Muscle layer of colon (tissue), 2 donors: ENCODE results near the gene CBLB.

Experiments
- H3K27ac ChIP-seq: one replicate; pipeline ENCODE4 v1.7.0; 2013; ENCODE audit warnings: low read depth, mild to moderate bottlenecking, low read length, moderate library complexity
- H3K27me3 ChIP-seq, 2 donors: one replicate each; pipeline ENCODE4 v1.7.0; 2013; ENCODE audit warnings: low read length in 2 of 2, mild to moderate bottlenecking in 2 of 2; ENCODE audit not compliant: insufficient read depth in 2 of 2, control insufficient read depth in 1 of 2
- H3K36me3 ChIP-seq: one replicate; pipeline ENCODE4 v1.7.0; 2013; ENCODE audit warnings: mild to moderate bottlenecking, low read length; ENCODE audit not compliant: insufficient read depth
- H3K4me1 ChIP-seq: one replicate; pipeline ENCODE4 v1.7.0; 2013; ENCODE audit warnings: mild to moderate bottlenecking, low read length; ENCODE audit not compliant: insufficient read depth
- H3K4me3 ChIP-seq, 2 donors: one replicate each; pipeline ENCODE4 v1.7.0; 2013; ENCODE audit warnings: low read length in 2 of 2, low read depth in 1 of 2, mild to moderate bottlenecking in 1 of 2, moderate library complexity in 1 of 2
- H3K9ac ChIP-seq: one replicate; pipeline ENCODE4 v1.7.0; 2013; ENCODE audit warnings: low read length
- H3K9me3 ChIP-seq: one replicate; pipeline ENCODE4 v1.7.0; 2013; ENCODE audit warnings: mild to moderate bottlenecking, low read length
- donor health status: abdominal sarcoma.
- donor health status: Adenocarcinoma of cecum.

The CBLB gene

DNA sequence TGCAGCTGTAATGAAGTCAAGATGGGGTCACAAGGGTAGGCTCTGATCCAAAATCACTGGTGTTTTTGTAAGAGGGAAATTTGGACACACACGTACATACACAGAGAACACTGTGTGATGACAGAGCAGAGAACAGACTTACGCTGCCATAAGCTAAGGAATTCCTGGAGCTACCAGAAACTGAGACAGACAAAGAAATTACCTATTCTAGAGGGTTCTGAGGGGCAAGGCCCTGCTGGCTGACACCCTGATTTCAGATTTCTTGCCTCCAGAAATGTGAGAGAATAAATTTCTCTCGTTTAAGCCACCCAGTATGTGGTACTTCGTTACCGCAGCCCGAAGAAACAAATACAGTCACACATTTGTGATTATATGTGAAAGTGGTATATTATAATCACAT lies 24.8 kb downstream of the CBLB start:
- Histone ChIP-seq H3K4me3 (no peak overlapping the region), H3K9ac (no peak overlapping the region), H3K36me3 (no peaks in the 10 kb centered on the region), H3K9me3 (no peaks in the 10 kb centered on the region), H3K27me3 (no peaks in the 10 kb centered on the region), H3K27ac (no peak overlapping the region), H3K4me1 (peaks cover 24% of the 10 kb centered on the region)

- Histone ChIP-seq H3K27ac (no peak overlapping the region), H3K4me3 (no peak overlapping the region), H3K27me3 (no peaks in the 10 kb centered on the region), H3K4me1 (peaks cover 23% of the 10 kb centered on the region), H3K9me3 (no peaks in the 10 kb centered on the region), H3K36me3 (no peaks in the 10 kb centered on the region), H3K9ac (no peak overlapping the region)
These were observed 25.9 kb downstream of the CBLB start for GRCh38 chr3:105842943-105843342.

GRCh38 chr3:105842449-105842848 lies 26.4 kb downstream of the CBLB start:
- Histone ChIP-seq H3K27me3 (no peaks in the 10 kb centered on the region), H3K4me1 (peaks cover 19% of the 10 kb centered on the region), H3K9ac (no peak overlapping the region), H3K27ac (no peak overlapping the region), H3K36me3 (no peaks in the 10 kb centered on the region), H3K9me3 (no peaks in the 10 kb centered on the region), H3K4me3 (no peak overlapping the region)

GRCh38 chr3:105837947-105838346 lies 30.9 kb downstream of the CBLB start:
- no peak overlapping the region for H3K9ac ChIP-seq
- H3K9me3 ChIP-seq: no peaks in the 10 kb centered on the region
- peaks cover 4% of the 10 kb centered on the region for H3K4me1 ChIP-seq
- no peaks in the 10 kb centered on the region for H3K36me3 ChIP-seq
- H3K27me3 ChIP-seq: no peaks in the 10 kb centered on the region
- H3K27ac ChIP-seq: no peak overlapping the region
- H3K4me3 ChIP-seq: no peak overlapping the region

- Histone ChIP-seq H3K27ac (no peak overlapping the region), H3K9me3 (no peaks in the 10 kb centered on the region), H3K27me3 (no peaks in the 10 kb centered on the region), H3K9ac (no peak overlapping the region), H3K4me3 (no peak overlapping the region), H3K4me1 (peaks cover 4% of the 10 kb centered on the region), H3K36me3 (no peaks in the 10 kb centered on the region)
These were observed 31.6 kb downstream of the CBLB start for GRCh38 chr3:105837143-105837740.

GRCh38 chr3:105836533-105836932 lies 32.3 kb downstream of the CBLB start:
- Histone ChIP-seq H3K9ac (no peak overlapping the region), H3K27ac (no peak overlapping the region), H3K4me3 (no peak overlapping the region)

DNA sequence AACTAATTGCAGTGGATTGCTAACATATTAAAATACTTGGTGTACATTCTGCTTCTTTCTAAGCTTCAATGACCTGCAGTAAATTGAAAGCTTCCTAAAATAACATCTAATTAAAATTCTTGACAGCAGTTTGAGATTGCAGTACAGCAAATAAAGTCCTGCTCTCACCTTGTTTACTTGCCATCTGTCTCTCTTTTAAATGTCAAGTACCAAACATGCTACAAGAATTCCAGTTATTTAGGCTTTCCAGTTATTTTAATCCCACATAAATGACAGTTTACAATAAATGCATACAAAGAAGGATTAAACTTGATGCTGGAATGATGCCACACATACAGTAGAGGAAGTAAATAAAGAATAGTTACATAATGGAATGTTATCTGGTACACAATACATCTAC lies 33.2 kb downstream of the CBLB start:
- Histone ChIP-seq H3K4me3 (no peak overlapping the region), H3K27me3 (no peaks in the 10 kb centered on the region), H3K4me1 (peaks cover 4% of the 10 kb centered on the region), H3K9ac (no peak overlapping the region), H3K27ac (no peak overlapping the region), H3K9me3 (no peaks in the 10 kb centered on the region), H3K36me3 (no peaks in the 10 kb centered on the region)

More at GRCh38 chr3:105836533-105836932, 32.3 kb downstream of the CBLB start:
- peaks cover 4% of the 10 kb centered on the region for H3K4me1 ChIP-seq
- H3K9me3 ChIP-seq: no peaks in the 10 kb centered on the region
- H3K36me3 ChIP-seq: no peaks in the 10 kb centered on the region
- no peaks in the 10 kb centered on the region for H3K27me3 ChIP-seq

GRCh38 chr3:105834768-105835167 lies 34.0 kb downstream of the CBLB start:
- H3K4me1 ChIP-seq: peaks cover 8% of the 10 kb centered on the region
- no peak overlapping the region for H3K27ac ChIP-seq

DNA sequence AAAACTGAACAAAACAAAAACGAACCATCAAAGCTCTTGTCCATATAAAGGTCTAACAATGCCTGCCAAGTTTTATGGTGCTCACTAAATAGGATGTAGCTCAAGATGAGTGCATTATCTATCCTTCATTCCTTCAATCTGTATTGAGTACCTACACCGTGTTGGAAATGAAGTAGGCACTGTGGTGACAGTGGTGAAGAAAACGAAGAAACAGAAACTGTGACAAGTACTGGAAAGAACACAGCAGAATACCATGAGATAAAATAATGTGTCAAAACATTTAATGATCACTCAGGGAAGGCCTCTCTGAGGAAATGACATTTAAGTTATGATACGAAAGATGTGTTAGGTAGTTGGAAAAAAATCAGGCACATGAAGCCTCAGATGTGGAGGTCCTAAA lies 36.2 kb downstream of the CBLB start:
- Histone ChIP-seq H3K4me3 (no peak overlapping the region), H3K9me3 (no peaks in the 10 kb centered on the region), H3K9ac (no peak overlapping the region), H3K4me1 (peaks cover 8% of the 10 kb centered on the region), H3K27me3 (no peaks in the 10 kb centered on the region), H3K27ac (no peak overlapping the region), H3K36me3 (no peaks in the 10 kb centered on the region)

More at GRCh38 chr3:105834768-105835167, 34.0 kb downstream of the CBLB start:
- H3K36me3 ChIP-seq: no peaks in the 10 kb centered on the region
- H3K9ac ChIP-seq: no peak overlapping the region
- no peaks in the 10 kb centered on the region for H3K27me3 ChIP-seq
- H3K4me3 ChIP-seq: no peak overlapping the region
- no peaks in the 10 kb centered on the region for H3K9me3 ChIP-seq

- Histone ChIP-seq H3K4me1 (peaks cover 20% of the 10 kb centered on the region), H3K27me3 (no peaks in the 10 kb centered on the region), H3K36me3 (no peaks in the 10 kb centered on the region), H3K9ac (no peak overlapping the region), H3K27ac (no peak overlapping the region), H3K4me3 (no peak overlapping the region), H3K9me3 (no peaks in the 10 kb centered on the region)
These were observed 38.0 kb downstream of the CBLB start for GRCh38 chr3:105830836-105831235.

GRCh38 chr3:105829871-105830622 lies 38.8 kb downstream of the CBLB start:
- Histone ChIP-seq H3K9me3 (no peaks in the 10 kb centered on the region), H3K36me3 (no peaks in the 10 kb centered on the region), H3K4me3 (no peak overlapping the region), H3K27me3 (no peaks in the 10 kb centered on the region), H3K4me1 (peaks cover 17% of the 10 kb centered on the region), H3K27ac (no peak overlapping the region), H3K9ac (no peak overlapping the region)

DNA sequence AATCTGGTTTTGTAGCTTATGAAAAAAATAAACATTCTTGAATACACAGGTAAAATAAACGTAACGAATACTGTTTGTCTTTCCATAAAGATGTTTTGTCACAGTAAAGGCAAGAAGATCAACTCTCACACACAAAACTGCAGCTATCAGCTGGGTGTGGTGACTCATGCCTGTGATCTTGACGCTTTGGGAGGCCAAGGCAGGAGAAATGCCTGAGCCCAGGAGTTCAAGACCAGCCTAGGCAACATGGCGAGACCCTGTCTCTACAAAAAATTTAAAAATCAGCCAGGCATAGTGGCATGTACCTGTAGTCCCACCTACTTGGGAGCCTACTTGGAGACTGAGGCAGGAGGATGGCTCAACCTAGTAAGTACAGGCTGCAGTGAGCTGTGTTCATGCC lies 39.6 kb downstream of the CBLB start:
- Histone ChIP-seq H3K9ac (no peak overlapping the region), H3K4me1 (peaks cover 17% of the 10 kb centered on the region), H3K36me3 (no peaks in the 10 kb centered on the region), H3K27ac (no peak overlapping the region), H3K4me3 (no peak overlapping the region), H3K9me3 (no peaks in the 10 kb centered on the region), H3K27me3 (no peaks in the 10 kb centered on the region)
